OCI-LY7 (cell line): ENCODE measurements around the gene TICAM1. TPM values are rescaled to one million over a fixed set of nuclear protein-coding genes. Genes with fewer than 3 reads are reported as not detected.
"Not testable (repeated sequence)": the region's sequence is repeated elsewhere in the genome, so short reads cannot be mapped to it uniquely, and the experiment has no call there.

Source experiments
- BruUV-seq: library from RNA; stranded (reverse); fragments of 400-500 nt; replicated peaks from 2 replicates; lab custom pipeline; 2021; lab: Mats Ljungman, UMichigan
- CTCF ChIA-PET: fragments of 300-600 bp; sonication (Branson Sonifier 250); formaldehyde crosslinking; loops from one replicate; lab custom pipeline; 2022; ENCODE audit warnings: antibody characterized with exemption; ENCODE audit not compliant: unreplicated experiment; lab: Charles Lee
- POLR2A ChIA-PET: fragments of 300-600 bp; sonication (Branson Sonifier 250); formaldehyde crosslinking; loops from one replicate; lab custom pipeline; 2022; ENCODE audit warnings: antibody characterized with exemption; lab: Charles Lee
- DNase-seq: peaks from one replicate; pipeline ENCODE4 v3.0.0-alpha.2; 2015; ENCODE audit warnings: low spot score
- H2AFZ ChIP-seq: fragments of 200-600 bp; sonication (generic), shearing (Covaris generic); 2 replicates; pipeline ENCODE4 v1.6.1; 2014; ENCODE audit warnings: mild to moderate bottlenecking, antibody characterized with exemption, low read length, moderate library complexity
- H3K27ac ChIP-seq: fragments of 200-600 bp; sonication (generic); 2 replicates; pipeline ENCODE4 v1.5.1; 2014; ENCODE audit warnings: mixed run types, low read depth, mild to moderate bottlenecking, moderate library complexity, low read length, inconsistent platforms; ENCODE audit not compliant: poor library complexity, severe bottlenecking
- H3K36me3 ChIP-seq: fragments of 200-600 bp; sonication (generic); 2 replicates; pipeline ENCODE4 v1.6.1; 2014; ENCODE audit warnings: mild to moderate bottlenecking, antibody characterized with exemption, low read length, moderate library complexity, mixed read lengths; ENCODE audit not compliant: insufficient read depth
- H3K4me1 ChIP-seq: fragments of 200-600 bp; sonication (generic); 2 replicates; pipeline ENCODE4 v1.5.1; 2014; ENCODE audit warnings: mild to moderate bottlenecking, low read length; ENCODE audit not compliant: insufficient read depth, poor library complexity, severe bottlenecking
- H3K4me2 ChIP-seq: fragments of 200-600 bp; sonication (generic); 2 replicates; pipeline ENCODE4 v1.6.1; 2014; ENCODE audit warnings: mild to moderate bottlenecking, low read length
- H3K4me3 ChIP-seq: fragments of 200-600 bp; sonication (generic); 2 replicates; pipeline ENCODE4 v1.5.1; 2014; ENCODE audit warnings: mild to moderate bottlenecking, low read depth, low read length; ENCODE audit not compliant: poor library complexity, severe bottlenecking
- H3K79me2 ChIP-seq: fragments of 200-600 bp; sonication (generic); 2 replicates; pipeline ENCODE4 v1.6.1; 2016; ENCODE audit warnings: low read depth, mild to moderate bottlenecking, low read length, moderate library complexity, mixed read lengths; ENCODE audit not compliant: insufficient read depth
- H3K9me2 ChIP-seq: fragments of 200-600 bp; sonication (generic); 2 replicates; pipeline ENCODE4 v1.6.1; 2016; ENCODE audit warnings: mild to moderate bottlenecking, low read length, mixed read lengths; ENCODE audit not compliant: insufficient read depth
- H3K9me3 ChIP-seq: fragments of 200-600 bp; sonication (generic); 2 replicates; pipeline ENCODE4 v1.6.1; 2014; ENCODE audit warnings: mild to moderate bottlenecking, mixed run types, low read length, mixed read lengths
- H4K20me1 ChIP-seq: fragments of 200-600 bp; sonication (generic); 2 replicates; pipeline ENCODE4 v1.6.1; 2014; ENCODE audit warnings: mild to moderate bottlenecking, antibody characterized with exemption, low read length, moderate library complexity, mixed read lengths; ENCODE audit not compliant: insufficient read depth
- CTCF ChIP-seq: fragments of 200-600 bp; sonication (generic); conservative IDR thresholded peaks from 2 replicates; pipeline ENCODE4 v1.5.1; 2014; ENCODE audit warnings: mild to moderate bottlenecking, antibody characterized with exemption, low read length, moderate library complexity, mixed read lengths
- EZH2phosphoT487 ChIP-seq: fragments of 200-600 bp; sonication (generic); IDR thresholded peaks from 2 replicates; pipeline ENCODE4 v1.6.1; 2018; ENCODE audit warnings: low read depth, borderline replicate concordance, mild to moderate bottlenecking, mixed run types, antibody characterized with exemption, low read length, moderate library complexity, mixed read lengths
- intact Hi-C: fragments of 100-400 bp; cut with micrococcal nuclease; formaldehyde crosslinking; loops from one replicate; pipeline ENCODE4 v1.10.0; 2022; ENCODE audit not compliant: unreplicated experiment
- total RNA-seq, 2 experiments: library from RNA; depleted of rRNA in 1 of 2; stranded (reverse); fragments of >200 nt in 1 of 2; shearing (Covaris generic) in 1 of 2; gene quantifications; 2 replicates each; pipeline ENCODE4 v1.2.3, GENCODE V29; 2014 to 2022

The TICAM1 gene
- total RNA-seq, 2 experiments from 2014 or later, result 6.8 to 26.7 TPM

- H3K9me3 ChIP-seq, result no peaks in the 10 kb centered on the region
- intact Hi-C loops, result loop anchor here (10.0 kb wide), 1 partner anchor 98 kb away; the partner anchor contains the start of gene KDM4B
- H3K36me3 ChIP-seq, result peaks cover 17% of the 10 kb centered on the region
- TSS peak; percentile 82 for BruUV-seq
- H3K4me3 ChIP-seq, result peak overlapping the region; percentile 78
- POLR2A ChIA-PET, result interaction anchor here (0.6 to 1.8 kb wide), 4 partner anchors 9 to 734 kb away, joined by 3 read pairs; no protein-coding TSS in a partner anchor
- peak overlapping the region; percentile 63 for H3K27ac ChIP-seq
- peaks cover 42% of the 10 kb centered on the region for H3K79me2 ChIP-seq
- peak overlapping the region; percentile 12; the same call in 1 of the 2 replicates for H2AFZ ChIP-seq
- H4K20me1 ChIP-seq, result no peaks in the 10 kb centered on the region
- H3K4me1 ChIP-seq, result peaks cover 54% of the 10 kb centered on the region
- CTCF ChIA-PET, result no interaction called here
- H3K9me2 ChIP-seq, result no peaks in the 10 kb centered on the region
- H3K4me2 ChIP-seq, result peak overlapping the region; percentile 92
- DNase-seq, result peak; percentile 63
- TF ChIP-seq EZH2phosphoT487, result no peak
- no peak; the same call in 1 of the 2 replicates for TF ChIP-seq CTCF
Observed at GRCh38 chr19:4866595-4867424, 35.3 kb upstream of the TICAM1 start.

GRCh38 chr19:4861147-4861546 is 29.6 kb upstream of the TICAM1 start:
- H3K9me3 ChIP-seq, result no peaks in the 10 kb centered on the region
- intact Hi-C loops, result loop anchor here (10.0 kb wide), 1 partner anchor 104 kb away; the partner anchor contains the start of gene KDM4B
- no TSS peak for BruUV-seq
- TF ChIP-seq CTCF, result no peak
- no peak for TF ChIP-seq EZH2phosphoT487
- H3K4me1 ChIP-seq, result peaks cover 37% of the 10 kb centered on the region
- CTCF ChIA-PET, result no interaction called here
- no peak overlapping the region for H3K4me2 ChIP-seq
- no peaks in the 10 kb centered on the region for H4K20me1 ChIP-seq
- H2AFZ ChIP-seq, result no peak overlapping the region
- H3K9me2 ChIP-seq, result no peaks in the 10 kb centered on the region
- H3K27ac ChIP-seq, result no peak overlapping the region
- POLR2A ChIA-PET, result no interaction called here
- DNase-seq, result no peak
- H3K4me3 ChIP-seq, result no peak overlapping the region
- peaks cover 30% of the 10 kb centered on the region for H3K79me2 ChIP-seq
- H3K36me3 ChIP-seq, result peaks cover 64% of the 10 kb centered on the region

- Histone ChIP-seq H3K79me2 (peaks cover 20% of the 10 kb centered on the region; the same call in 1 of the 2 replicates), H2AFZ (no peak overlapping the region), H3K4me2 (no peak overlapping the region), H3K4me1 (peaks cover 26% of the 10 kb centered on the region), H3K27ac (no peak overlapping the region), H3K9me3 (no peaks in the 10 kb centered on the region), H3K4me3 (no peak overlapping the region), H3K36me3 (peaks cover 75% of the 10 kb centered on the region), H3K9me2 (no peaks in the 10 kb centered on the region), H4K20me1 (no peaks in the 10 kb centered on the region)
- BruUV-seq, result no TSS peak
- TF ChIP-seq CTCF, result no peak
- TF ChIP-seq EZH2phosphoT487, result no peak
- intact Hi-C loops, result loop anchor here (10.0 kb wide), 1 partner anchor 105 kb away; the partner anchor contains the start of gene KDM4B
- ChIA-PET CTCF (interaction anchor here (1.0 kb wide), 1 partner anchor 8 kb away, joined by 3 read pairs; no protein-coding TSS in a partner anchor), POLR2A (no interaction called here)
- no peak for DNase-seq
Observed at GRCh38 chr19:4859697-4860096, 28.2 kb upstream of the TICAM1 start.

- H4K20me1 ChIP-seq, H3K4me1 ChIP-seq, H2AFZ ChIP-seq, H3K27ac ChIP-seq, H3K9me3 ChIP-seq, DNase-seq, POLR2A ChIA-PET, H3K79me2 ChIP-seq, H3K9me2 ChIP-seq, intact Hi-C loops, BruUV-seq, H3K4me2 ChIP-seq, H3K4me3 ChIP-seq: not testable (repeated sequence)
- peaks cover 82% of the 10 kb centered on the region for H3K36me3 ChIP-seq
- CTCF ChIA-PET, result interaction anchor here (0.5 kb wide), 1 partner anchor 46 kb away, joined by 3 read pairs; no protein-coding TSS in a partner anchor
Observed at GRCh38 chr19:4856468-4856867, 25.0 kb upstream of the TICAM1 start.
